Skeletal muscle cell (primary cell): ENCODE measurements around the gene PSD.

ENCODE experiments used
- DNase-seq: peaks from one replicate; pipeline ENCODE4 v3.0.0-alpha.2; 2010; ENCODE audit warnings: low read depth
- H3K4me3 ChIP-seq: 2 replicates; pipeline ENCODE4 v1.5.1; 2011; ENCODE audit warnings: low read depth, mild to moderate bottlenecking, control low read depth, low read length, moderate library complexity

PSD gene

DNA sequence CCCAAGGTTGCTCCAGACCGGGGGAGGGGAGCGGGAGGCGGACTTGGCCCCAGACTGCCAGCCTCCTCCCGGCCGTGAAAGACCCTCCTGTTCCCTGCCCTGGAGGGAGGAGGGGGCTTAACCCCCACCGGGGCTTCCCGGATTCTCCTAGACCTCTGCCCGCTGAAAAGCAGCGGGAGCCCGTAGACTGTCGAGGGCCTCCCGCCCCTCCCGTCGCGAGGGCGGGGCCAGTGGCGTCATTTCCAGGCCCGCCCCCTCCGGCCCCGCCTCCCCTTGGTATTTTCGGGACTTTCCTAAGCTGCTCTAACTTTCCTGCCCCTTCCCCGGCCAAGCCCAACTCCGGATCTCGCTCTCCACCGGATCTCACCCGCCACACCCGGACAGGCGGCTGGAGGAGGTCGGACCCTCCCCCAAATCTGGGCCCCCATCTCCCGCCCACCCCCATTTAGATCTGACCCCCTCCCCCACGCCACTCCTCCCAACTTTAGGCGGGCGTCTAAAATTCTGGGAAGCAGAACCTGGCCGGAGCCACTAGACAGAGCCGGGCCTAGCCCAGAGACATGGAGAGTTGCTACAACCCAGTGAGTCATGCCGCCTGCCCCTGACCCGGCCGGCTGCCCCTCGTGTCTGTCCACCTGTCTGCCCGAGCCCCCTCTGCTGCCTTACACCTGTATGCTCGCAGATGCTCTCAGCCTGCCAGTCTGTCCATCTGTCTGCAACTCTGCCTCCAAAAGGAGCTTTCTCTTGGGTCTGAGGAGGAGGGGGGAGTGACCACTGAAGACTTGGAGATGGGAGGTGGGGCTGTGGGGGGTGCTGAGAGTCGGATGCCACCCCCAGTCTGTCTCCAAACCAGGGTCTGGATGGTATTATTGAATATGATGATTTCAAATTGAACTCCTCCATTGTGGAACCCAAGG, 22.9 kb downstream of the PSD start, which contains the start of gene NFKB2:
Gene NFKB2, plus strand, starts transcription at position 306 of the 917 bp plus-strand sequence. Its CDS starts 255 bp downstream, at position 561.
- no peak for DNase-seq

GRCh38 chr10:102394801-102395399, 23.7 kb downstream of the PSD start:
- no peak for DNase-seq
- H3K4me3 ChIP-seq: peak overlapping the region; percentile 54

More for the DNA sequence above, 22.9 kb downstream of the PSD start, which contains the start of gene NFKB2:
- H3K4me3 ChIP-seq: peak within 1 kb of the TSS; percentile 54

DNA sequence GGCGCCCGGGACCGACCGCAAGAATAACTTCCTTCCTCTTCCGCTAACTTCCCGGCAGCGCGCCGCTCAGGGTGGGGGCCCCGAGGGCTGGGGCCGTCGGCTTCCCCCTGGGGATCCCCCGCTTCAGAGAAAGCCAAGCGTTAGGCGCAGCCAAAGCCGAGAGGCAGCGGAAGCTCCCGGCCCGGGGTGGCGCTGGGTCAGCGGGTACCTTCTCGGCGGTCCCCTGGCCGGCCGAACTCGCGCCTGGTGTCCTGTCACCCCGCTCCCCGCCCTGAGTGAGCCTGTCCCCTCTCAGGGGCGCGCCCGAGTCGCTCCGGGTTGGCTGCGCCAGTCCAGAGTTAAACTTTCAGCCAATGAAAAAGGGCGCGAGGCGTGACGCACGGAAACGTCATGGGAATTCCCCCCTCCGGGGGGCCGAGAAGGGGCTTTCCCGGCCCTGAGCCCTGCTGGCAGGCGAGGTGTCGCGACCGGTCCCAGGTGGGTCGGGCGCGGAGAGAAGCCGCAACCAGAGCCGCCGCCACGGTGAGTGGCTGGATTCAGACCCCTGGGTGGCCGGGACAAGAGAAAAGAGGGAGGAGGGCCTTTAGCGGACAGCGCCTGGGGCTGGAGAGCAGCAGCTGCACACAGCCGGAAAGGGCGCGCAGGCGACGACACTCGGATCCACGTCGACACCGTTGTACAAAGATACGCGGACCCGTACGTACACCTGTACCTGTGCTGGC, 24.3 kb downstream of the PSD start:
- H3K4me3 ChIP-seq: peak overlapping the region; percentile 54
- peak; percentile 73 for DNase-seq

DNA sequence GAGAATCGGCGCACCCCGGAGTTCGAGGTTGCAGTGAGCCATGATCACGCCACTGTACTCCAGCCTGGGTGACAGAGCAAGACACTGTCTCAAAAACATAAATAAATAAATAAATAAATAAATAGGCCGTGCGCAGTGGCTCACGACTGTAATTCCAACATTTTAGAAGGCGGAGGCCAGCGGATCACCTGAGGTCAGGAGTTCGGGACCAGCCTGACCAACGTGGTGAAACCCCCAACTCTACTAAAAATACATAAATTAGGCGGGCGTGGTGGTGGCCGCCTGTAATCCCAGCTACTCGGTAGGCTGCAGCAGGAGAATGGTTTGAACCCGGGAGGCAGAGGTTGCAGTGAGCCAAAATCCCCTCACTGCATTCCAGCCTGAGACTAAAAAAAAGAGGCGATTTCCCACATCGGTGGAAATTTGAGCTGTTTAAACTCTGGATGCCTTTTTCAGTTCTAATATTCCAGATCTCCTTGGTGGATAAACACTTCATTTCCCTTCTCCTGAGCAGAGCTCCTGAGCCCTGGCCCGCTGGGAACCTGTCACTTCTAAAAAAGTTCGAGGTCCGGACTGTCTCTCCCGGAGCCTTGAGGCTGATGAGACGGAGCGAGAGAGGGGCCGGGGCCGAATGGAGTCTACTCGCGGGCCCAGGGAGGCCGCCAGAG, 25.0 kb downstream of the PSD start:
- no peak for DNase-seq
- H3K4me3 ChIP-seq: peak overlapping the region; percentile 54

DNA sequence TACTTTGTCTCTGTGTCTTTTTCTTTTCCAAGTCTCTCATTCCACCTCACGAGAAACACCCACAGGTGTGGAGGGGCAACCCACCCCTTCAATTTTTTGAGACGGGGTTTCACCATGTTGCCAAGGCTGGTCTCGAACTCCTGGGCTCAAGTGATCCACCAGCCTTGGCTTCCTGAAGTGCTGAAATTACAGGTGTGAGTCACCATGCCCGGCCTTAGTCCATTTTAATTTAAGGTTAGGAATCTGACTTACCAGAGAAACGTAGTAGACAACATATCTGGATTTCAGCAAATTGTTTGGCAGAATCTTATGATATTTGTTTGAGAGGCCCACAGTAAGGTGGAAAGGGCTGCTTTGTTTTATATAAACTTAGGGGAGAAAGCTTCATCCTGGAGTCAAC, 26.3 kb downstream of the PSD start:
- H3K4me3 ChIP-seq: no peak overlapping the region
- no peak for DNase-seq

GRCh38 chr10:102389894-102390293, 28.7 kb downstream of the PSD start:
- no peak overlapping the region for H3K4me3 ChIP-seq
- no peak for DNase-seq

DNA sequence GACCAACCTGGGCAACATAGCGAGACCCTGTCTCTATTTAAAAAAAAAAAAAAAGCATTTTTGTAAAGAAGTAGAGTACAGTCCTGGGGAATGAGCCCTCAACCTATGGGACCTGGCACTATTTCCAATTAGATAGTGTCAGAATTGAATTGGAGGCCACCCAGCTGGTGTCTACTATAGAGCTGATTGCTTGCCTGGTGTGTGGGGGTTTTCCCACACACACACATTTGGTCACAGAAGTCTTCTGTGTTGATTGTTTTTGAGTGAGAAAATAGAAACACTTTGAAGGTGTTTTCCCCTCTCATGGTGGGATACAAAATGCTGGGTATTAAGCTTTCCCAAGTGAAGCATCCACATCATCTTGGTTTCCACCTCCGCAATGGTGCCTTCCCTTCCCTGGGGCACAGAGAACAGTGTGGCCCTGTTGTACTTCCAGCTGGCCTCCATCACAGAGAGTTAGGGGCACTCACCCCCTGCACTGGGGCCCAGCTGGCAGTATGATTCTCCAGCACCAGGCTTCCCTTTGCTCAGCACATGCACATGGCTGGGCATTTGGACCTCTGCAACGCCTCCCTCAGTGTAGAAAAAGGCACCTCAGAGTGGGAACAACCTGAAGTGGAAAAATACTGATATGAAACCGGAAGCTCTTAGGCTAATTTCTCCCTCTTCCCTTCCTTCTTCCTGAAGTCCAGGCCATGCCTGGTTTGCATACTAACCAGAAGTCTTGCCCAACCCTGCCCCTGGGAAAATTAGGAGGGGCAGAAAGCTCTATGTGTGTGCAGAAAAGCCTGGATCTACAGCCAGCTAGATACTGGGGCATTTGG, 33.8 kb downstream of the PSD start:
- peak; percentile 26 for DNase-seq
- H3K4me3 ChIP-seq: no peak overlapping the region

GRCh38 chr10:102384053-102384452, 34.5 kb downstream of the PSD start:
- no peak for DNase-seq
- no peak overlapping the region for H3K4me3 ChIP-seq

GRCh38 chr10:102382871-102383270, 35.7 kb downstream of the PSD start:
- H3K4me3 ChIP-seq: no peak overlapping the region
- DNase-seq: no peak

GRCh38 chr10:102381983-102382382, 36.6 kb downstream of the PSD start:
- H3K4me3 ChIP-seq: no peak overlapping the region
- no peak for DNase-seq

DNA sequence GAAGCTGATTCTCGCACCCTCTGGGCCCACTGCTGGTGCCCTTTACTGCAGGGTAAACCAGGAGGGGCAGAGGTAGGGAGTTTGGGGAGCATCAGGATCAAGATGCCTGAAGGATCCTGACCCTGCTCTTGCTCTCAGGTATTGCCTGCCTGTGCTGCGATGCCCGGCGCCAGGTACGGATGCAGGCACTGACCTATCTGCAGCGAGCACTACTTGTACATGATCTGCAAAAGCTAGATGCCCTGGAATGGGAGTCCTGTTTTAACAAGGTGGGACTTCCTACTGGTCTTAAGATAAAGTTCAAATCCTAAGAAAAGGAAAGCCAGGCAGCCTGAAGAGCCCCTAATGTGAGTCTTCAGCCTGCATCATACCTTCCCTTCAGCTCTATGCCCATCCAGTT, 39.2 kb downstream of the PSD start:
- no peak for DNase-seq
- no peak overlapping the region for H3K4me3 ChIP-seq

GRCh38 chr10:102376901-102377300, 41.7 kb downstream of the PSD start:
- DNase-seq: no peak
- no peak overlapping the region for H3K4me3 ChIP-seq

DNA sequence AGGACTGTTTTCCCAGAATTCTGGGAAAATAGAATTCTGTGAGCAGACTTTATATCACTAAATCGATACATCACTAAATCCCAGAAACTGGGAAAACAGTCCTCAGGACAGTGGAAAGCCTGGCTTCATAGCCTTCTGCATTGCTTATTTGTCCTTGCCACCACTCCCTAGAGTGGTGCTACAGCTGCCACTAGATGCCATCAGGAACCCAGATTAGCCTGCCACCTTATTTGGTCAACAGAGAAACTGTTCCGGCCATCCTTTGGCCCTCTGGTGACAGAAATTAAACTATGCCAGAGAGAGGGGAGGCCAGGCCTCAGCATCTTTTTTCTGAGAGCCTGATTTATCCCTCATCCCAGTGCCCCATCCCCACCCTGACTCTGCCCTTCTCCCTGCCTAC, 42.7 kb downstream of the PSD start:
- DNase-seq: no peak
- no peak overlapping the region for H3K4me3 ChIP-seq

GRCh38 chr10:102375250-102375649, 43.3 kb downstream of the PSD start:
- DNase-seq: no peak

GRCh38 chr10:102371295-102371694, 47.3 kb downstream of the PSD start:
- no peak overlapping the region for H3K4me3 ChIP-seq
- no peak for DNase-seq

More at GRCh38 chr10:102375250-102375649, 43.3 kb downstream of the PSD start:
- H3K4me3 ChIP-seq: no peak overlapping the region

DNA sequence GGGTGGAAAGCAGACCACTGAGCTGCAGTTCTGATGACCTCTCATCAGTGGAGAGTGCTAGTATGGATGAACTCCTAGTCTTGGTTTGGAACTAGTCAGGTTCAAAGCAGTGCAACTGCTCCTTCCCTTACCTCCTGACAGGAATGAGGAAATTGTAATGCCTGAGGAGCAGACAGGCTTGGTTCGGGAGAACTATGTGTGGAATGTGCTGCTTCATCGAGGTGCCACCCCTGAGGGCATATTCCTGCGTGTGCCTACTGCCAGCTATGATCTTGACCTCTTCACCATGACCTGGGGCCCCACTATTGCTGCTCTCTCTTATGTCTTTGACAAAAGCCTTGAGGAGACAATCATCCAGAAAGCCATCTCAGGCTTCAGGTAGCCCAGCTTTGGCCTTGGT, 50.5 kb downstream of the PSD start:
- no peak overlapping the region for H3K4me3 ChIP-seq
- no peak for DNase-seq

- no peak for DNase-seq
- H3K4me3 ChIP-seq: no peak overlapping the region
Measured at GRCh38 chr10:102367441-102367840, 51.1 kb downstream of the PSD start.

- DNase-seq: no peak
Measured at GRCh38 chr10:102358712-102359382, 59.7 kb downstream of the PSD start.

More at GRCh38 chr10:102358712-102359382, 59.7 kb downstream of the PSD start:
- H3K4me3 ChIP-seq: no peak overlapping the region
